Large intestine (tissue), 3 donors: ENCODE measurements around the gene IZUMO1. TPM values are rescaled to one million over a fixed set of nuclear protein-coding genes. Genes with fewer than 3 reads are reported as not detected.

ENCODE experiments used
- DNase-seq, 2 donors: peaks; one replicate each; pipeline versions ENCODE4 v3.0.0 to v3.0.0-alpha.2; 2013
- H3K27ac ChIP-seq: one replicate; pipeline ENCODE4 v1.5.1; 2013; ENCODE audit warnings: low read length
- H3K27me3 ChIP-seq: 2 replicates; pipeline ENCODE4 v1.6.1; 2013; ENCODE audit warnings: low read length; ENCODE audit not compliant: control insufficient read depth, insufficient read depth
- H3K36me3 ChIP-seq: 2 replicates; pipeline ENCODE4 v1.6.1; 2013; ENCODE audit warnings: low read length; ENCODE audit not compliant: control insufficient read depth, insufficient read depth
- H3K4me1 ChIP-seq: one replicate; pipeline ENCODE4 v1.6.1; 2013; ENCODE audit warnings: low read length; ENCODE audit not compliant: control insufficient read depth, insufficient read depth
- H3K4me3 ChIP-seq: one replicate; pipeline ENCODE4 v1.5.1; 2013; ENCODE audit warnings: low read length
- H3K9me3 ChIP-seq: one replicate; pipeline ENCODE4 v1.6.1; 2013; ENCODE audit warnings: mild to moderate bottlenecking, low read depth, low read length, moderate library complexity; ENCODE audit not compliant: control insufficient read depth
- WGBS: methylation state at CpG from one replicate; pipeline ENCODE4 v1.1.5; 2013; ENCODE audit warnings: low lambda C conversion rate; ENCODE audit not compliant: insufficient coverage; 5-methylcytosine and 5-hydroxymethylcytosine counted together
- polyA plus RNA-seq: library from polyadenylated mRNA; unstranded; fragments of 120-200 nt; gene quantifications from one replicate; pipeline ENCODE4 v1.2.1, GENCODE V29; 2013

IZUMO1 gene
- polyA plus RNA-seq, 1 donor: 0.40 TPM

GRCh38 chr19:48737360-48737998, 9.2 kb downstream of the IZUMO1 start:
- no peak overlapping the region for H3K27ac ChIP-seq
- H3K9me3 ChIP-seq: peaks cover 3% of the 10 kb centered on the region
- peak in 1 of 2 donors; percentile 62 for DNase-seq
- peaks cover 29% of the 10 kb centered on the region for H3K4me1 ChIP-seq
- no peak overlapping the region for H3K4me3 ChIP-seq
- peaks cover 15% of the 10 kb centered on the region for H3K27me3 ChIP-seq
- 100% methylated on average over 3 of the region's 22 CpGs for WGBS
- H3K36me3 ChIP-seq: no peaks in the 10 kb centered on the region

DNA sequence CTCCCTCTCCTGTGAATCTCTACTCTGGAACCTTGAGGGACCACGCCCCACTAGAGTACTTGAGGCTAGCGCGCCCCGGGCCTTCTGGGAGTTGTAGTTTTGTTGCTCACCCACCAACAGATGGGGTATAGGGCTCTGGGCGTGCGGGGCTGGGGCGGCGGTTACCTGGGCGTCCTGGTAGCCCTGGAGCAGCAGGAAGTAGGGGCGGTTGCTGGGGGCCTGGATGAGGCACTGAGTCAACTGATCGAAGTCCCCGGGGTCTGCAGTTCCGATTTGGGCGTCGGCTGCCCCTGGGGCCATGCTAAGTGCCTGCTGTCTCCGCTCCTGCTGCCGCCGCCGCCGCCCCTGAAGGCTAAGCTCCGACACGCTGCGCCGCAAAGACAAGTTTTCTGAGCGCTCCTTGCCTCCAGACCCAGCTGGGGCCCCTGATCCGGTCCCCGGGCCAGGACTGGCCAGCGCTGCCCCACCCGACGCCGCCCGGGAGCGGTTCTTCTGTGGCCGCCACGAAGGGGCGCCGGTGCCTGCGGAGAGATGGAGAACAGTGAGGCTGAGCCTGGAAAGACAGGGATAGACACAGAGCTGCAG, 11.6 kb downstream of the IZUMO1 start:
- peak overlapping the region; percentile 48 for H3K4me3 ChIP-seq
- peaks cover 8% of the 10 kb centered on the region for H3K4me1 ChIP-seq
- no peaks in the 10 kb centered on the region for H3K9me3 ChIP-seq
- no peaks in the 10 kb centered on the region for H3K36me3 ChIP-seq
- H3K27me3 ChIP-seq: peaks cover 9% of the 10 kb centered on the region
- peak overlapping the region; percentile 4 for H3K27ac ChIP-seq
- DNase-seq: peak in 1 of 2 donors; percentile 82
- no CpG with 5 or more reads among the region's 38 CpGs for WGBS

DNA sequence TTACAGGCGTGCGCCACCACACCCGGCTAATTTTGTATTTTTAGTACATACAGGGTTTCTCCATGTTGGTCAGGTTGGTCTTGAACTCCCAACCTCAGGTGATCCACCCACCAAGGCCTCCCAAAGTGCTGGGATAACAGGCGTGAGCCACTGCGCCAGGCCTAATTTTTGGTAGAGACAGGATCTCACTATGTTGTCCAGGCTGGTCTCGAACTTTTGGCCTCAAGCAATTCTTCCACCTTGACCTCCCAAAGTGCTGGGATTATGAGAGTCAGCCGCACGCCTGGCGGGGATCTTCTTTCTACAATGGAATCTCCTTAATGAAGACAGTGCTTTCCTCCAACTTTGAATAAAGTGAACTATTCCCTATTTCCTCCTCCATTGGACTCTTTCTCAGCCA, 12.1 kb downstream of the IZUMO1 start:
- Histone ChIP-seq H3K9me3 (no peaks in the 10 kb centered on the region), H3K4me3 (peak overlapping the region; percentile 48), H3K4me1 (peaks cover 3% of the 10 kb centered on the region), H3K27me3 (peaks cover 4% of the 10 kb centered on the region), H3K36me3 (no peaks in the 10 kb centered on the region), H3K27ac (no peak overlapping the region)
- no peak for DNase-seq
- no CpG with 5 or more reads among the region's 9 CpGs for WGBS

DNA sequence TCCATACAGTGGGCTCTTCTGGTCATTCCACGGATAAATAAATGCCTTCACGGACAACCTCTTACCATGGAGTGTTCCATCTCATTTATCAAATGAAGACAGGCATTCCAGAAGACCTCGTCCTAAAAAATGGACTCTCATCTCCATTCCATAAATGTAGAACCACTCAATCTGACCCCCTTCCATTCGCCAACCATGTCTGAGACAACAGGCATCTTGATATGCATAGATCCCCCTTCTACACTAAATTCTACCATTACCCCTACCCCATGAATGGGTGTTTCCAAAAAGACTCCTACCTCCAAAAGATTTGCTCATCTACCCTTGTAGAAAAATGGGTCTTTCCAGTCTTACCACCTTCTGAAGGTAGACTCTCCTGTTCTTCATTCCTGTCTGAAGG, 15.3 kb downstream of the IZUMO1 start:
- no peaks in the 10 kb centered on the region for H3K36me3 ChIP-seq
- H3K27ac ChIP-seq: no peak overlapping the region
- no peak for DNase-seq
- no CpG with 5 or more reads among the region's 4 CpGs for WGBS
- no peaks in the 10 kb centered on the region for H3K4me1 ChIP-seq
- peaks cover 3% of the 10 kb centered on the region for H3K9me3 ChIP-seq
- no peak overlapping the region for H3K4me3 ChIP-seq
- no peaks in the 10 kb centered on the region for H3K27me3 ChIP-seq

DNA sequence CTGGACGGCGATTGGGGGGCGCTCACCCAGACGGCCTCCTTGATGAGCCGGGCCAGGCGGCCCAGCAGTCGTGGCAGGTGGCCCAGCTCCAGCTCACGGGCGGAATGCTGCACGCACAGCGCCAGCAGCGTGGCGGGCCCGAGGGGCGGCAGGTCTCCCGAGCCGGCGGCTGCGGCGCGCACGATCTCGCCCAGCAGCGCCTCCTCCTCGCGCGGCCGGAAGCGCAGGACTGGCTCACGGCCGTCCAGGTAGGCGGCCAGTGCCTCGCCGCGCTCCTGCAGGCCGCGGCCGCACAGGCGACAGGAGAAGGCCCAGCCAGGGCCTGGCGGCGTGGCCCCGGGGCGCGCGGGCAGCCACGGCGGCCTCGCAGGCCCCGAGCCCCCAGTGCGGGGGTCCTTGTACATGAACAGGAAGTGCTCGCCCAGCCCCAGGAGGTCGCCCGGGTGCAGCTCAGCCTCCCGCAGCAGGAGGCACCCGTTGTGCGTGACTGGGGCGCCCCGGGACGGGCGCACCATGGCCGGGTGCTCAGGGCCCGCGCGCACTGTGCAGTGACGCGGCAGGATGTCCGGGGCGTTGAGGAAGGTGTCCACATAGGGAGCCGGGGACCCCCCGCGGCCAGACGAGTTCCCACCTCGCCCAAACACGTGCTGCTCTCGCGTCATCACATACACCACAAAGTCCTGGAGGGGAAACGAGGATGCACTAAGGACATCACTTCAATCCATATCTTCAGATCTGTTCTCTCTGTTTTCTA, 17.6 kb downstream of the IZUMO1 start:
- 80% methylated on average over 1 of the region's 77 CpGs for WGBS
- H3K36me3 ChIP-seq: no peaks in the 10 kb centered on the region
- H3K27ac ChIP-seq: no peak overlapping the region
- no peaks in the 10 kb centered on the region for H3K4me1 ChIP-seq
- H3K4me3 ChIP-seq: no peak overlapping the region
- H3K27me3 ChIP-seq: no peaks in the 10 kb centered on the region
- peak in 1 of 2 donors; percentile 25 for DNase-seq
- peaks cover 6% of the 10 kb centered on the region for H3K9me3 ChIP-seq

DNA sequence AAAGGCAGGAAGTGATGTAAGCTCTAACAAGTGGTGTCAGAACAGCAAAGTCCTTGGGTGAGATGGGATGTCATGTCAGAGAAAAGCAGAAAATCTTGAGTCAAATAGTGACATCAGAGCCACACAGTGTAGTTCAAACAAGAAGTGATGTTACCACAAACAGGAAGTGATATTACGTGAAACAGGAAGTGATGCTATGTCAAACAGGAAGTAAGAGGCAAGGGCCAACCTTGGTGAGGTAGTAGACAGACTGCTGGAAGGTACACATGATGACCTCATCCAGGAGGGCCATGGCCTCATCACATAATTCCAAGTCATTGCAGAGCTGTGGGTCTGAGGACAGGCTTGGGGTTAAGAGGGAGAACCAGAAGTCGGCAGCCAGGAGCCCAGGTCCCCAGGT, 20.2 kb downstream of the IZUMO1 start:
- Histone ChIP-seq H3K27me3 (no peaks in the 10 kb centered on the region), H3K36me3 (no peaks in the 10 kb centered on the region), H3K9me3 (peaks cover 6% of the 10 kb centered on the region), H3K4me3 (no peak overlapping the region), H3K4me1 (no peaks in the 10 kb centered on the region), H3K27ac (no peak overlapping the region)
- DNase-seq: no peak
- WGBS: no CpG with 5 or more reads among the region's 2 CpGs

GRCh38 chr19:48724796-48725753, 21.6 kb downstream of the IZUMO1 start:
- H3K36me3 ChIP-seq: no peaks in the 10 kb centered on the region
- peaks cover 6% of the 10 kb centered on the region for H3K9me3 ChIP-seq
- H3K27ac ChIP-seq: peak overlapping the region; percentile 46
- no peaks in the 10 kb centered on the region for H3K27me3 ChIP-seq
- WGBS: no CpG with 5 or more reads among the region's 11 CpGs
- DNase-seq: peak in 1 of 2 donors; percentile 70
- H3K4me3 ChIP-seq: no peak overlapping the region
- H3K4me1 ChIP-seq: peaks cover 4% of the 10 kb centered on the region

DNA sequence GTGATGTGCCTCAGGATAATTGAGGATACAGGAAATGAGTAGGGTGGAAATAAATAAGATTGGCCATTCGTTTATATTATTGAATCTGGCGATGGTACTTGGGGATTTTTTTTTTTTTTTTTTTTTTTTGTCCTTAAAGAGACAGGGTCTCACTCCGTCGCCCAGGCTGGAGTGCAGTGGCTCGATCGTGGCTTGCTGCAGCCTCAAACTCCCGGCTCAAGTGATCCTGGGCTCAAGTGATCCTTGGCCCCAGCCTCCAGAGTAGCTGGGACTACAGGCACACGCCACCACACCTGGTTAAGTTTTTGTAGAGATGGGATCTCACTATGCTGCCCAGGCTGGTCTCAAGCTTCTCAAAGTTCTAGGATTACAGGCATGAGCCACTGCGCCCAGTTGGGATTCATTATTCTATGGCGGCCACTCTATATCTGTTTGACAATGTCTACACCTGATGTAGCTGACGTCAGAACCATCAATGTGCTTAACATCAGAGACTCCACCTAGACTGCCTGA, 24.5 kb downstream of the IZUMO1 start:
- no peak overlapping the region for H3K27ac ChIP-seq
- H3K36me3 ChIP-seq: no peaks in the 10 kb centered on the region
- H3K4me1 ChIP-seq: peaks cover 24% of the 10 kb centered on the region
- H3K27me3 ChIP-seq: no peaks in the 10 kb centered on the region
- WGBS: no CpG with 5 or more reads among the region's 11 CpGs
- DNase-seq: no peak
- H3K9me3 ChIP-seq: peaks cover 3% of the 10 kb centered on the region
- no peak overlapping the region for H3K4me3 ChIP-seq

- Histone ChIP-seq H3K4me1 (peaks cover 34% of the 10 kb centered on the region), H3K9me3 (peaks cover 3% of the 10 kb centered on the region), H3K36me3 (no peaks in the 10 kb centered on the region), H3K27ac (peak overlapping the region; percentile 65), H3K27me3 (no peaks in the 10 kb centered on the region), H3K4me3 (peak overlapping the region; percentile 48)
- WGBS: no CpG with 5 or more reads among the region's 42 CpGs
- peak; percentile 99 to 100 for DNase-seq
These were observed 26.0 kb downstream of the IZUMO1 start for GRCh38 chr19:48720613-48721296.
